ENCODE data around the gene C16orf90. TPM values are rescaled to one million over a fixed set of nuclear protein-coding genes. Genes with fewer than 3 reads are reported as not detected.
A peak's percentile ranks its signal among the peaks of the same experiment; 100 is the strongest.

C16orf90 gene
- total RNA-seq, 1 experiment from 2014 or later = not detected

DNA sequence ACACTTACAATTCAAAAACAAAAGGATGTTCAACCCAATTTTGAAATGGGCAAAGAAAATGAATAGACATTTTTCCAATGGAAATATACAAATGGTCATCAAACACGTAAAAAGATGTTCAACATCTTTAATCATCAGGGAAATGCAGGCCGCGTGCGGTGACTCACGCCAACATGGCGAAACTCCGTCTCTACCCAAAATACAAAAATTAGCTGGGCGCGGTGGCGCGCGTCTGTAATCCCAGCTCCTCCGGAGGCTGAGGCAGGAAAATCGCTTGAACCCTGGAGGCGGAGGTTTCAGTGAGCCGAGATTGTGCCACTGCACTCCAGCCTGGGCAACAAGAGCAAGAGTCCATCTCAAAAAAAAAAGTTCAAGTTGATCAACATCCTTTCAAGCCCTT, 3.7 kb upstream of the C16orf90 start:
- H3K27ac ChIP-seq = no peak overlapping the region
- H3K9me3 ChIP-seq (replicated peaks) = no peaks in the 10 kb centered on the region
- DNase-seq = no peak
- no peaks in the 10 kb centered on the region for H3K27me3 ChIP-seq
- no peaks in the 10 kb centered on the region for H3K4me1 ChIP-seq
- H3K4me3 ChIP-seq = no peak overlapping the region
- no peaks in the 10 kb centered on the region for H3K36me3 ChIP-seq

DNA sequence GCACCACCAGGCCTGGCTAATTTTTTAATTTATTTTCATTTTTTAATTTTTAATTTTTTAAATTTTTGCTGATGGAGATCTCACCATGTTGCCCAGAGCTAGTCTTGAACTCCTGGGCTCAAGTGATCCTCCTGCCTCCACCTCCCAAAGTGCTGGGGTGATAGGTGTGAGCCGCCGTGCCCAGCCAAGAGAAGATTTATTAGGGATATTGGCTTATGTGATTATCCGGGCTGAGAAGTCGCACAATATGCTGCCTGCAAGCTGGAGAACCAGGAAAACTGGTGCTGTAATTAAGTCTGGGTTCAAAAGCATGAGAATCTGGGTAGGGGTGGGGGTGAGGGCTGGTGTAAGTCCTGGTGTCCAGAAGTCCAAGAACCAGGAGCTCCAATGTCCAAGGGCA, 2.5 kb upstream of the C16orf90 start:
- Histone ChIP-seq H3K27ac (no peak overlapping the region), H3K36me3 (no peaks in the 10 kb centered on the region), H3K9me3 (replicated peaks) (no peaks in the 10 kb centered on the region), H3K4me1 (no peaks in the 10 kb centered on the region), H3K27me3 (no peaks in the 10 kb centered on the region), H3K4me3 (no peak overlapping the region)
- DNase-seq = no peak

GRCh38 chr16:3496386-3496785, 1.1 kb upstream of the C16orf90 start:
- Histone ChIP-seq H3K27ac (no peak overlapping the region), H3K27me3 (no peaks in the 10 kb centered on the region), H3K36me3 (no peaks in the 10 kb centered on the region), H3K9me3 (replicated peaks) (no peaks in the 10 kb centered on the region), H3K4me3 (no peak overlapping the region), H3K4me1 (peaks cover under 1% of the 10 kb centered on the region)
- DNase-seq = no peak

DNA sequence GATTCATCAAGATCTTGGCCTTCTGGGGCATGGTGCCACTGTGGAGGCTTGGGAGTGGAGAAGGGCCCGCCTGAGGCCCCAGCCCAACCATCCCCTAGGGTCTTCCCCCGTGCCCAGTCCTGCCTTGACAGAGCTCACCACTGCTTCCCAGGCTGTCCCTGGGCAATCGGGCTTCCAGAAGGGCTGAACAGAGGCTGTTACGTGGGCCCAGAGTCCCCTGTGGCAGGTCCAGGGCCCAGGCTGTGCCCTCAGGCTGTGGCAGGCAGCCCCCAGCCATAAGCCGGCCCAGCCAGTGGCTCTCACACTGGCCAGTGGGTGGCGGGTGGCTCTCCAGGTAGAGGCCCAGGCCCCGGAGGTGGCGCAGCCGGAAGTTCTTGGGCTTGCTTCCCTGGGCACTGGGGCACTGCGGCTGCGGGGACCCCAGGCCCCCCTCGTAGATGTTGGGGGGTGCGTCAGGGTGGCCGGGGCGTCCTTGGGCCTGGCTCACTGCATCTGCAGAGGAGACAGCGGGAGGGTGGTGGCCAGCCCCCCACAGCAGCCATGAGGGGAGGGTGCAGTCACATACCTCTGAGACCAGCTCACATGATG, 809 bp downstream of the C16orf90 start:
- H3K9me3 ChIP-seq (replicated peaks) = no peaks in the 10 kb centered on the region
- no peak overlapping the region for H3K27ac ChIP-seq
- no peaks in the 10 kb centered on the region for H3K36me3 ChIP-seq
- H3K27me3 ChIP-seq = no peaks in the 10 kb centered on the region
- H3K4me3 ChIP-seq = no peak overlapping the region
- peaks cover 9% of the 10 kb centered on the region for H3K4me1 ChIP-seq
- DNase-seq = no peak

GRCh38 chr16:3492356-3492755, 2.9 kb downstream of the C16orf90 start:
- DNase-seq = no peak
- no peak overlapping the region for H3K4me3 ChIP-seq
- H3K9me3 ChIP-seq (replicated peaks) = no peaks in the 10 kb centered on the region
- H3K27me3 ChIP-seq = no peaks in the 10 kb centered on the region
- H3K27ac ChIP-seq = no peak overlapping the region
- peaks cover 9% of the 10 kb centered on the region for H3K4me1 ChIP-seq
- H3K36me3 ChIP-seq = no peaks in the 10 kb centered on the region

GRCh38 chr16:3490911-3491629, 4.2 kb downstream of the C16orf90 start:
- no peaks in the 10 kb centered on the region for H3K9me3 ChIP-seq (replicated peaks)
- peak; percentile 81 to 82 for DNase-seq
- peaks cover 9% of the 10 kb centered on the region for H3K4me1 ChIP-seq
- H3K27ac ChIP-seq = no peak overlapping the region
- H3K36me3 ChIP-seq = peaks cover 3% of the 10 kb centered on the region; the same call in 1 of the 2 replicates
- no peaks in the 10 kb centered on the region for H3K27me3 ChIP-seq
- no peak overlapping the region for H3K4me3 ChIP-seq

DNA sequence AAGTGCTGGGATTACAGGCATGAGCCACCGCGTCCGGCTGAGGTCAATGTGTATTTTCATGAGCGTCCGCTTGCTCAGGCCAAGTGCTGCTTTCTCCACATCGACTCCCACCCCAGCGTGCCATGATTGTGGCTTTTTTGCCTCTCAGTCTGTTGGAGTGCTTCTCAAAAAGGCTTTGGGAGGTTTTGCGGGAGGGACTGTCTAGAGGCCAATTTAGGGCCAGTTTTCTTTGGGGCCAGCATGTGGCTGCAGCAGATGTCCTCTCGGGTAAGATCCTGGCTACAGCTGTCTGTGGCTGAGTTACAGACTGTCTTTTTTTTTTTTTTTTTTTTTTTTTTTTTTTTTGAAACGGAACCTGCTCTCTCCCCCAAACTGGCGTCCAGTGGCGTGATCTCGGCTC, 6.5 kb downstream of the C16orf90 start:
- no peak overlapping the region for H3K27ac ChIP-seq
- peaks cover 8% of the 10 kb centered on the region; the same call in 1 of the 2 replicates for H3K36me3 ChIP-seq
- peaks cover 9% of the 10 kb centered on the region for H3K4me1 ChIP-seq
- H3K27me3 ChIP-seq = no peaks in the 10 kb centered on the region
- DNase-seq = peak; percentile 40 to 62
- no peaks in the 10 kb centered on the region for H3K9me3 ChIP-seq (replicated peaks)
- no peak overlapping the region for H3K4me3 ChIP-seq

- DNase-seq = no peak
- Histone ChIP-seq H3K4me1 (peaks cover 9% of the 10 kb centered on the region), H3K9me3 (replicated peaks) (no peaks in the 10 kb centered on the region), H3K36me3 (peaks cover 12% of the 10 kb centered on the region; the same call in 1 of the 2 replicates), H3K4me3 (no peak overlapping the region), H3K27me3 (no peaks in the 10 kb centered on the region), H3K27ac (no peak overlapping the region)
These were observed 7.5 kb downstream of the C16orf90 start for GRCh38 chr16:3487521-3488410.

DNA sequence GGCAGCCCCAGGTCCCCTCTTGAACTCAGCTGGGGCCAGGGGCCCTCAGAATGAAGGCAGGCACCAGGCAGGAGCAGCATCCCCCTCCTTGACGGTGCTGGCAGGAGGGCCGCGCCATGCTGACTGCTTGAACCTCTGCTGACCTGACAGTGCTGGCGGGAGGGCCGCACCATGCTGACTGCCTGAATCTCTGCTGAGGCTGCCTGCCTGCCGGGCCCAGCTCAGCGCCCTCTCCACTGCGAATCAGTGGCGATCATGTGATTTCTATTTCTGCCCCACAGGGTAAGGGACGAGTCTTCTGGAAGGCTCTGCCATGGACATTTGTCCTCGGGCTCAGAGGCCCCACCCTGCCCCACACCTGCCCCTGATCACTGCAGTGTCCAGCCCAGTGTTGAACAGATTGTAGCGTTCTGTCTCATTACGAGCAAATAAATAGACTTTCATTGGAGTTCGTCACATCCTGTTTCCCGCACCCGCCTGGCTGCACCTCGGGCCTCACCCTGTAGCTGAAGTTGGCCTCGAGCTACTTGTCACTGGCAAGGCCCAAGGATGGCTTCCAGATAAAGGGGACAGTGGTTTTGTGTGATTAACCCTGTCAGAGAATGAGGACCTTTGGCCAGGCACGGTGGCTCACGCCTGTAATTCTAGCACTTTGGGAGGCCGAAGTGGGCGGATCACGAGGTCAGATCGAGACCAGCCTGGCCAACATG, 8.6 kb downstream of the C16orf90 start:
- H3K4me3 ChIP-seq = no peak overlapping the region
- H3K27me3 ChIP-seq = no peaks in the 10 kb centered on the region
- H3K4me1 ChIP-seq = peaks cover 9% of the 10 kb centered on the region
- DNase-seq = no peak
- no peak overlapping the region for H3K27ac ChIP-seq
- H3K9me3 ChIP-seq (replicated peaks) = no peaks in the 10 kb centered on the region
- H3K36me3 ChIP-seq = peaks cover 12% of the 10 kb centered on the region; the same call in 1 of the 2 replicates

- H3K4me1 ChIP-seq = peaks cover 6% of the 10 kb centered on the region
- H3K4me3 ChIP-seq = no peak overlapping the region
- DNase-seq = no peak
- H3K27me3 ChIP-seq = no peaks in the 10 kb centered on the region
- H3K27ac ChIP-seq = no peak overlapping the region
- peaks cover 12% of the 10 kb centered on the region; the same call in 1 of the 2 replicates for H3K36me3 ChIP-seq
- H3K9me3 ChIP-seq (replicated peaks) = no peaks in the 10 kb centered on the region
These were observed 9.3 kb downstream of the C16orf90 start for GRCh38 chr16:3485821-3486505.

DNA sequence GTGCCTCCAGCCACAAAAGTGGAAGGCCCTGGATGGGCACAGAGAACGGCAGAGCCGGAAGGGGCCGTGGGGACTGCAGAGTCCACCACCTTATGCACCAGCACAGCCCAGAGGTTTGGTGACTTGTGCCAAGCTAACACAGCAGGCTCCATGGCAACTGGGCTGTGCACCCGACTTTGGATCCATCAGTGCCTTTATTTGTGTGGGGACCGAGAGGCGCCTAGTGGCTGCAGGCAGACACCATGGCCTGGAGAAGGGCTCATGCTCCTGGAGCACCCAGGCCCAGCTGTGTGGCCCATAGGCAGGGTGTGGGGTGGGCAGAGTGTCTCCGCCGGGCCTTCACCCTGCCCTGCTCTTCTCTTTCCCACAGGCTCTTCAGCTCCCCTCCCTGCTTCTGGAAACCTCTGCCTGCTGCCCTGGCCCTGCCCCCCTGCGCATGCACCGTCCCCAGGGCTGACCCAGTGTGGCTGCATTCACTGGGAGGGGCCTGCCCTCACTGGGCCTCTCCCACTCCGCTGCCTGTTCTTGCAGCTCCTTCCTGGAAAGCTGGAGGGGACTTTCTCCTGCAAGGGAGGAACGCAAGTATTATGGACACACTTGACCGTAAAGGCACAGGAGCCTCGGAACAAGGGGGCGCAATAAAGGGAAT, 10.1 kb downstream of the C16orf90 start:
- no peaks in the 10 kb centered on the region for H3K9me3 ChIP-seq (replicated peaks)
- no peak for DNase-seq
- no peaks in the 10 kb centered on the region for H3K27me3 ChIP-seq
- no peaks in the 10 kb centered on the region for H3K4me1 ChIP-seq
- H3K27ac ChIP-seq = no peak overlapping the region
- peaks cover 13% of the 10 kb centered on the region; the same call in 1 of the 2 replicates for H3K36me3 ChIP-seq
- no peak overlapping the region for H3K4me3 ChIP-seq

- DNase-seq = no peak
- no peak overlapping the region for H3K4me3 ChIP-seq
- H3K9me3 ChIP-seq (replicated peaks) = no peaks in the 10 kb centered on the region
- H3K27ac ChIP-seq = no peak overlapping the region
- no peaks in the 10 kb centered on the region for H3K4me1 ChIP-seq
- H3K36me3 ChIP-seq = peaks cover 16% of the 10 kb centered on the region; the same call in 1 of the 2 replicates
- H3K27me3 ChIP-seq = no peaks in the 10 kb centered on the region
These were observed 10.8 kb downstream of the C16orf90 start for GRCh38 chr16:3484318-3485096.

DNA sequence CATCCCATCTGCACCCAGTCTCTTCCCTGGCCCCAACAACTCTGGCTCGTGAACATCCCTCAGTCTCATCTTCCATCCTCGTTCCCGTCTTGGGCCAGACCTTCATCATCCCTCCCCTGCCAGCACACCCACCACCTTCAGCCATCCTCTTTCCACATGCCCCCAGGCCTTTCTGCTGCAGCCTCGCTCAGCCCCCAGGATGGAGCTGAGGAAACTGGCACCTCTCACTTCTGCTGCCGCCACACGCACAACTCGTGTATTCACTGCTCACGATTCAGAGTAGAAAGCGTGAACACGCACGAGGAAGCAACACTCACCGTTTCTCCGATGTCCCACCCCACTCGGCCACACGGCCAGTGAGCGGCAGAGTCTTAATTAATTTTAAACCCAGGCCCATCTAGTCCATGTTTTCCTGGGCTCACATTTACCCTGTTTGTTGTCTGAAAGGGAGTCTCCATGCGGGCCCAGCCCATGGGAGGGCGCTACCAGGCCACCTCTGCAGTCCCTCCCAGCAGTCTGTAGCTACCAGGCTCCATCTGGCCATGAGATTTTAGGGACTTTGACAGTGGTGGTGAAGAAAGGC, 12.5 kb downstream of the C16orf90 start:
- Histone ChIP-seq H3K27me3 (no peaks in the 10 kb centered on the region), H3K4me1 (no peaks in the 10 kb centered on the region), H3K36me3 (peaks cover 16% of the 10 kb centered on the region; the same call in 1 of the 2 replicates), H3K27ac (no peak overlapping the region), H3K9me3 (replicated peaks) (no peaks in the 10 kb centered on the region), H3K4me3 (no peak overlapping the region)
- DNase-seq = no peak
